Calu3 (cell line): ENCODE results near the gene XPNPEP1. TPM values are rescaled to one million over a fixed set of nuclear protein-coding genes. Genes with fewer than 3 reads are reported as not detected.
A peak's percentile ranks its signal among the peaks of the same experiment; 100 is the strongest.

Source experiments
- BruUV-seq: library from RNA; stranded (reverse); fragments of 400-500 nt; replicated peaks from 2 replicates; lab custom pipeline; 2021; lab: Mats Ljungman, UMichigan
- CTCF ChIA-PET: fragments of 300-600 bp; sonication (Branson Sonifier 250); formaldehyde crosslinking; loops from one replicate; lab custom pipeline; 2022; ENCODE audit warnings: antibody characterized with exemption; lab: Charles Lee
- DNase-seq: peaks from one replicate; pipeline ENCODE4 v3.0.0; 2022
- H3K27ac Mint-ChIP-seq: one replicate; pipeline ENCODE4 v1.8.0; 2022; ENCODE audit warnings: mixed read lengths; ENCODE audit not compliant: unreplicated experiment
- H3K27me3 Mint-ChIP-seq: one replicate; pipeline ENCODE4 v1.8.0; 2022; ENCODE audit warnings: mixed read lengths; ENCODE audit not compliant: unreplicated experiment
- H3K36me3 Mint-ChIP-seq: one replicate; pipeline ENCODE4 v1.8.0; 2022; ENCODE audit warnings: mild to moderate bottlenecking, moderate library complexity, mixed read lengths; ENCODE audit not compliant: insufficient read depth, unreplicated experiment
- H3K4me1 Mint-ChIP-seq: one replicate; pipeline ENCODE4 v1.8.0; 2022; ENCODE audit warnings: mild to moderate bottlenecking, low read depth, mixed read lengths; ENCODE audit not compliant: unreplicated experiment
- H3K4me3 Mint-ChIP-seq: one replicate; pipeline ENCODE4 v1.8.0; 2022; ENCODE audit warnings: mild to moderate bottlenecking, low read depth, moderate library complexity, mixed read lengths; ENCODE audit not compliant: unreplicated experiment
- H3K9me3 Mint-ChIP-seq: one replicate; pipeline ENCODE4 v1.8.0; 2022; ENCODE audit warnings: low read depth, mixed read lengths; ENCODE audit not compliant: unreplicated experiment
- CTCF ChIP-seq: fragments of 200-600 bp; IDR thresholded peaks from one replicate; pipeline ENCODE4 v1.8.0; 2022; ENCODE audit warnings: antibody characterized with exemption; ENCODE audit not compliant: unreplicated experiment
- intact Hi-C: fragments of 100-400 bp; cut with micrococcal nuclease; formaldehyde crosslinking; loops from one replicate; pipeline ENCODE4 v1.10.0; 2022; ENCODE audit not compliant: unreplicated experiment
- total RNA-seq: library from RNA; stranded (reverse); gene quantifications from 2 replicates; pipeline ENCODE4 v1.2.3, GENCODE V29; 2022

XPNPEP1 gene
- total RNA-seq, 1 experiment from 2014 or later: 50.0 TPM

- peaks cover 24% of the 10 kb centered on the region for H3K4me1 Mint-ChIP-seq
- CTCF ChIA-PET: no interaction called here
- intact Hi-C loops: no loop called here
- no TSS peak for BruUV-seq
- no peak for DNase-seq
- no peaks in the 10 kb centered on the region for H3K27me3 Mint-ChIP-seq
- H3K9me3 Mint-ChIP-seq: no peaks in the 10 kb centered on the region
- no peak overlapping the region for H3K27ac Mint-ChIP-seq
- peaks cover 24% of the 10 kb centered on the region for H3K36me3 Mint-ChIP-seq
- peak overlapping the region; percentile 65 for H3K4me3 Mint-ChIP-seq
- no peak for TF ChIP-seq CTCF
These were observed 1.8 kb upstream of the XPNPEP1 start for GRCh38 chr10:109924967-109925620.

GRCh38 chr10:109924087-109924486 is 776 bp upstream of the XPNPEP1 start:
- Mint-ChIP-seq H3K27ac (peak overlapping the region; percentile 41), H3K27me3 (no peaks in the 10 kb centered on the region), H3K4me1 (peaks cover 24% of the 10 kb centered on the region), H3K9me3 (no peaks in the 10 kb centered on the region), H3K4me3 (peak overlapping the region; percentile 65), H3K36me3 (peaks cover 24% of the 10 kb centered on the region)
- CTCF ChIA-PET: no interaction called here
- intact Hi-C loops: no loop called here
- BruUV-seq: no TSS peak
- DNase-seq: no peak
- TF ChIP-seq CTCF: no peak

GRCh38 chr10:109922358-109922975 is 844 bp downstream of the XPNPEP1 start:
- intact Hi-C loops: loop anchor here (2.0 kb wide), 1 partner anchor 84 kb away; the partner anchor contains the start of gene ADD3
- no peak for TF ChIP-seq CTCF
- peak overlapping the region; percentile 65 for H3K4me3 Mint-ChIP-seq
- peaks cover 24% of the 10 kb centered on the region for H3K36me3 Mint-ChIP-seq
- BruUV-seq: no TSS peak
- CTCF ChIA-PET: no interaction called here
- H3K27ac Mint-ChIP-seq: no peak overlapping the region
- H3K4me1 Mint-ChIP-seq: peaks cover 24% of the 10 kb centered on the region
- no peaks in the 10 kb centered on the region for H3K27me3 Mint-ChIP-seq
- DNase-seq: no peak
- no peaks in the 10 kb centered on the region for H3K9me3 Mint-ChIP-seq

GRCh38 chr10:109920016-109920415 is 3.3 kb downstream of the XPNPEP1 start:
- H3K36me3 Mint-ChIP-seq: peaks cover 28% of the 10 kb centered on the region
- intact Hi-C loops: no loop called here
- CTCF ChIA-PET: interaction anchor here (0.7 kb wide), 1 partner anchor 36 kb away, joined by 3 read pairs; no protein-coding TSS in a partner anchor
- BruUV-seq: no TSS peak
- no peak for TF ChIP-seq CTCF
- H3K9me3 Mint-ChIP-seq: no peaks in the 10 kb centered on the region
- no peaks in the 10 kb centered on the region for H3K27me3 Mint-ChIP-seq
- no peak overlapping the region for H3K4me3 Mint-ChIP-seq
- H3K4me1 Mint-ChIP-seq: peaks cover 39% of the 10 kb centered on the region
- no peak for DNase-seq
- H3K27ac Mint-ChIP-seq: no peak overlapping the region
